Measurements from ENCODE around the gene LGR5. TPM values are rescaled to one million over a fixed set of nuclear protein-coding genes. Genes with fewer than 3 reads are reported as not detected.
A peak's percentile ranks its signal among the peaks of the same experiment; 100 is the strongest.

Gene LGR5
- total RNA-seq, 1 donor from 2014 or later: 13.8 TPM

DNA sequence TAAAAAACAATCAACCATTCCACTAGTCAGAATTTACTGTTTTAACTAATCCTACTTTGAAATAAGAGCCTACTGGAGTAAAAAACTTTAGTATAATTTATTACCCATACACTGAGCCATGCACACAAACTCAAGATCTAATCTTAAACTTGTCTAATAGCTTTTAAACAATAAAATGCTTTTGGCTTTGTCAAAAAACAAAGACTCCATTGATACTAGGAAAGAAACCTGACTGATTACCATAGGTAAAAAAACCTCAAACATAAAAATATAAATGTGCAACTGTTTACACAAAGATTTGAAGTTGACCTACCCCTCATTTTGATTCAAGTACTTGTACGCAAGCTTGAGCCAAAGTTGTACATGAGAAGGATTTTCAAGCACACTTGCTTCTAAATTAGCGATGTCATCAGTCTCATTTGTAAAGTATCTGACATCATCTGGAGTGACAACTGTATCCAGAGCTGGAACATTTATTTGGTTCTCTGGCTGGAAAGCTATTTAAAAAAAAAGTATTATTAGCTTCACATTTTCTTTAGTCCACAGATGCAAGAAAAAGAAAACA lies 187.9 kb downstream of the LGR5 start:
- TF ChIP-seq, protein P1, sequence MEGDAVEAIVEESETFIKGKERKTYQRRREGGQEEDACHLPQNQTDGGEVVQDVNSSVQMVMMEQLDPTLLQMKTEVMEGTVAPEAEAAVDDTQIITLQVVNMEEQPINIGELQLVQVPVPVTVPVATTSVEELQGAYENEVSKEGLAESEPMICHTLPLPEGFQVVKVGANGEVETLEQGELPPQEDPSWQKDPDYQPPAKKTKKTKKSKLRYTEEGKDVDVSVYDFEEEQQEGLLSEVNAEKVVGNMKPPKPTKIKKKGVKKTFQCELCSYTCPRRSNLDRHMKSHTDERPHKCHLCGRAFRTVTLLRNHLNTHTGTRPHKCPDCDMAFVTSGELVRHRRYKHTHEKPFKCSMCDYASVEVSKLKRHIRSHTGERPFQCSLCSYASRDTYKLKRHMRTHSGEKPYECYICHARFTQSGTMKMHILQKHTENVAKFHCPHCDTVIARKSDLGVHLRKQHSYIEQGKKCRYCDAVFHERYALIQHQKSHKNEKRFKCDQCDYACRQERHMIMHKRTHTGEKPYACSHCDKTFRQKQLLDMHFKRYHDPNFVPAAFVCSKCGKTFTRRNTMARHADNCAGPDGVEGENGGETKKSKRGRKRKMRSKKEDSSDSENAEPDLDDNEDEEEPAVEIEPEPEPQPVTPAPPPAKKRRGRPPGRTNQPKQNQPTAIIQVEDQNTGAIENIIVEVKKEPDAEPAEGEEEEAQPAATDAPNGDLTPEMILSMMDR (IDR thresholded peaks at IDR 0.05): no peak
- Mint-ChIP-seq H3K36me3 (ENCODE audit: low read depth) (peaks cover 47% of the 10 kb centered on the region), H3K4me1 (ENCODE audit: low read depth) (peaks cover 10% of the 10 kb centered on the region), H3K27me3 (ENCODE audit: low read depth) (no peaks in the 10 kb centered on the region), H3K4me3 (ENCODE audit: unreplicated experiment) (no peak overlapping the region), H3K9me3 (ENCODE audit: low read depth) (no peaks in the 10 kb centered on the region), H3K27ac (ENCODE audit: unreplicated experiment) (peak overlapping the region; percentile 49)
- DNase-seq (ENCODE audit: low spot score): no peak

Other genes starting within 250 kb of the LGR5 start
- 36.7 to 62.6 TPM (median 39.6 TPM) in 3 replicates for gene ZFC3H1, start 224.1 kb downstream of the LGR5 start, total RNA-seq
- gene THAP2, start 224.5 kb downstream of the LGR5 start, total RNA-seq: 4.8 to 5.9 TPM (median 5.2 TPM) in 3 replicates
- 25.7 to 35.0 TPM (median 27.5 TPM) in 3 replicates for gene TMEM19, start 246.3 kb downstream of the LGR5 start, total RNA-seq